ENCODE results near the gene IGF1R. TPM values are rescaled to one million over a fixed set of nuclear protein-coding genes. Genes with fewer than 3 reads are reported as not detected.

IGF1R gene
- total RNA-seq, 1 experiment from 2014 or later = 20.2 TPM

GRCh38 chr15:98865397-98866339 lies 217.3 kb downstream of the IGF1R start:
- in situ Hi-C loops (cut with HindIII; ENCODE audit: low pct_unique_long_range_greater_than_20kb, low sequenced_read_pairs) = no loop called here
- DNase-seq (ENCODE audit: low read depth, low spot score) = peak; percentile 94

- DNase-seq (ENCODE audit: low read depth, low spot score) = peak; percentile 77
- in situ Hi-C loops (cut with HindIII; ENCODE audit: low pct_unique_long_range_greater_than_20kb, low sequenced_read_pairs) = no loop called here
Measured at GRCh38 chr15:98866511-98866910, 218.2 kb downstream of the IGF1R start.

GRCh38 chr15:98868564-98868963 lies 220.2 kb downstream of the IGF1R start:
- in situ Hi-C loops (cut with HindIII; ENCODE audit: low pct_unique_long_range_greater_than_20kb, low sequenced_read_pairs) = no loop called here
- no peak for DNase-seq (ENCODE audit: low read depth, low spot score)

- in situ Hi-C loops (cut with HindIII; ENCODE audit: low pct_unique_long_range_greater_than_20kb, low sequenced_read_pairs) = no loop called here
- no peak for DNase-seq (ENCODE audit: low read depth, low spot score)
Measured at GRCh38 chr15:98870788-98871187, 222.4 kb downstream of the IGF1R start.

GRCh38 chr15:98872774-98873173 lies 224.4 kb downstream of the IGF1R start:
- in situ Hi-C loops (cut with HindIII; ENCODE audit: low pct_unique_long_range_greater_than_20kb, low sequenced_read_pairs) = no loop called here

GRCh38 chr15:98873441-98874218 lies 225.3 kb downstream of the IGF1R start:
- peak; percentile 98 for DNase-seq (ENCODE audit: low read depth, low spot score)
- in situ Hi-C loops (cut with HindIII; ENCODE audit: low pct_unique_long_range_greater_than_20kb, low sequenced_read_pairs) = no loop called here

More at GRCh38 chr15:98872774-98873173, 224.4 kb downstream of the IGF1R start:
- no peak for DNase-seq (ENCODE audit: low read depth, low spot score)

- in situ Hi-C loops (cut with HindIII; ENCODE audit: low pct_unique_long_range_greater_than_20kb, low sequenced_read_pairs) = no loop called here
- no peak for DNase-seq (ENCODE audit: low read depth, low spot score)
Measured at GRCh38 chr15:98874370-98874769, 226.0 kb downstream of the IGF1R start.

GRCh38 chr15:98874773-98875172 lies 226.4 kb downstream of the IGF1R start:
- in situ Hi-C loops (cut with HindIII; ENCODE audit: low pct_unique_long_range_greater_than_20kb, low sequenced_read_pairs) = no loop called here

GRCh38 chr15:98875309-98875708 lies 227.0 kb downstream of the IGF1R start:
- peak; percentile 89 for DNase-seq (ENCODE audit: low read depth, low spot score)
- in situ Hi-C loops (cut with HindIII; ENCODE audit: low pct_unique_long_range_greater_than_20kb, low sequenced_read_pairs) = no loop called here

More at GRCh38 chr15:98874773-98875172, 226.4 kb downstream of the IGF1R start:
- DNase-seq (ENCODE audit: low read depth, low spot score) = peak; percentile 61

GRCh38 chr15:98876451-98877369 lies 228.4 kb downstream of the IGF1R start:
- in situ Hi-C loops (cut with HindIII; ENCODE audit: low pct_unique_long_range_greater_than_20kb, low sequenced_read_pairs) = no loop called here
- no peak for DNase-seq (ENCODE audit: low read depth, low spot score)

- no peak for DNase-seq (ENCODE audit: low read depth, low spot score)
- in situ Hi-C loops (cut with HindIII; ENCODE audit: low pct_unique_long_range_greater_than_20kb, low sequenced_read_pairs) = no loop called here
Measured at GRCh38 chr15:98878172-98878571, 229.8 kb downstream of the IGF1R start.

- in situ Hi-C loops (cut with HindIII; ENCODE audit: low pct_unique_long_range_greater_than_20kb, low sequenced_read_pairs) = no loop called here
- no peak for DNase-seq (ENCODE audit: low read depth, low spot score)
Measured at GRCh38 chr15:98878862-98879261, 230.5 kb downstream of the IGF1R start.

GRCh38 chr15:98881526-98882520 lies 233.5 kb downstream of the IGF1R start:
- in situ Hi-C loops (cut with HindIII; ENCODE audit: low pct_unique_long_range_greater_than_20kb, low sequenced_read_pairs) = no loop called here
- DNase-seq (ENCODE audit: low read depth, low spot score) = peak; percentile 82

GRCh38 chr15:98883478-98883877 lies 235.1 kb downstream of the IGF1R start:
- in situ Hi-C loops (cut with HindIII; ENCODE audit: low pct_unique_long_range_greater_than_20kb, low sequenced_read_pairs) = no loop called here
- DNase-seq (ENCODE audit: low read depth, low spot score) = no peak

- in situ Hi-C loops (cut with HindIII; ENCODE audit: low pct_unique_long_range_greater_than_20kb, low sequenced_read_pairs) = no loop called here
- no peak for DNase-seq (ENCODE audit: low read depth, low spot score)
Measured at GRCh38 chr15:98884894-98885293, 236.6 kb downstream of the IGF1R start.

GRCh38 chr15:98887976-98888375 lies 239.6 kb downstream of the IGF1R start:
- in situ Hi-C loops (cut with HindIII; ENCODE audit: low pct_unique_long_range_greater_than_20kb, low sequenced_read_pairs) = no loop called here

More at GRCh38 chr15:98887976-98888375, 239.6 kb downstream of the IGF1R start:
- no peak for DNase-seq (ENCODE audit: low read depth, low spot score)
